SK-N-SH treated with all-trans-retinoic acid at 6 μM for 48 hours (cell line): Measurements from ENCODE around the gene MAP3K7CL.

ENCODE experiments used
- ATAC-seq: fragments of 200-7000 bp; cut with Tn5 transposase; 3 replicates; pipeline ENCODE4 v1.9.1; 2020; ENCODE audit warnings: mild to moderate bottlenecking, moderate library complexity
- ARNTL ChIP-seq: fragments of 450-650 bp; formaldehyde crosslinking; IDR thresholded peaks from 2 replicates; pipeline ENCODE4 v1.5.0; 2020; ENCODE audit warnings: low read depth, mild to moderate bottlenecking, moderate library complexity, borderline replicate concordance
- BACH2 ChIP-seq: fragments of 250-450 bp; sonication (Bioruptor Pico); IDR thresholded peaks from 2 replicates; pipeline ENCODE4 v1.9.0; 2021; ENCODE audit warnings: mild to moderate bottlenecking, borderline replicate concordance
- CSDC2 ChIP-seq: fragments of 250-450 bp; sonication (Bioruptor Pico); IDR thresholded peaks from 2 replicates; pipeline ENCODE4 v1.5.0; 2020; ENCODE audit warnings: mild to moderate bottlenecking, moderate library complexity
- ESRRG ChIP-seq: fragments of 250-450 bp; sonication (Bioruptor Pico); IDR thresholded peaks from 2 replicates; pipeline ENCODE4 v1.6.1; 2021; ENCODE audit warnings: mild to moderate bottlenecking
- GLIS3 ChIP-seq: fragments of 250-450 bp; sonication (Bioruptor Pico); IDR thresholded peaks from 2 replicates; pipeline ENCODE4 v1.5.0; 2020; ENCODE audit warnings: mild to moderate bottlenecking, moderate library complexity
- ISL1 ChIP-seq: fragments of 250-450 bp; sonication (Bioruptor Pico); IDR thresholded peaks from 2 replicates; pipeline ENCODE4 v2.1.2; 2022; ENCODE audit warnings: mild to moderate bottlenecking, moderate library complexity
- OSR1 ChIP-seq: fragments of 250-450 bp; sonication (Bioruptor Pico); IDR thresholded peaks from 2 replicates; pipeline ENCODE4 v1.8.0; 2022; ENCODE audit warnings: moderate library complexity, mild to moderate bottlenecking, inconsistent platforms
- PPARA ChIP-seq: fragments of 250-450 bp; sonication (Bioruptor Pico); IDR thresholded peaks from 2 replicates; pipeline ENCODE4 v1.5.0; 2020; ENCODE audit warnings: mild to moderate bottlenecking, borderline replicate concordance
- RARB ChIP-seq: fragments of 250-450 bp; sonication (Bioruptor Pico); IDR thresholded peaks from 2 replicates; pipeline ENCODE4 v1.8.0; 2021; ENCODE audit warnings: mild to moderate bottlenecking, moderate library complexity
- SNAI2 ChIP-seq: fragments of 250-450 bp; sonication (Bioruptor Pico); IDR thresholded peaks from 2 replicates; pipeline ENCODE4 v1.5.0; 2020; ENCODE audit warnings: mild to moderate bottlenecking, moderate library complexity
- TOX ChIP-seq: fragments of 250-450 bp; sonication (Bioruptor Pico); IDR thresholded peaks from 2 replicates; pipeline ENCODE4 v1.8.0; 2021; ENCODE audit warnings: mild to moderate bottlenecking, moderate library complexity, borderline replicate concordance
- ZC3H10 ChIP-seq: fragments of 250-450 bp; sonication (Bioruptor Pico); IDR thresholded peaks from 2 replicates; pipeline ENCODE4 v1.5.1; 2021; ENCODE audit warnings: mild to moderate bottlenecking, moderate library complexity
- ZFP3 ChIP-seq: fragments of 250-450 bp; sonication (Bioruptor Pico); IDR thresholded peaks from 2 replicates; pipeline ENCODE4 v1.5.0; 2020; ENCODE audit warnings: mild to moderate bottlenecking, moderate library complexity
- ZFP30 ChIP-seq: fragments of 450-650 bp; formaldehyde crosslinking; IDR thresholded peaks from 2 replicates; pipeline ENCODE4 v1.5.0; 2022; ENCODE audit warnings: mild to moderate bottlenecking, moderate library complexity
- ZNF8 ChIP-seq: fragments of 450-650 bp; formaldehyde crosslinking; IDR thresholded peaks from 2 replicates; pipeline ENCODE4 v1.5.0; 2020; ENCODE audit warnings: mild to moderate bottlenecking, moderate library complexity
- TF ChIP-seq, protein P1 (sequence below): fragments of 250-450 bp; sonication (Bioruptor Pico); IDR thresholded peaks from 2 replicates; pipeline ENCODE4 v1.5.1; 2021; ENCODE audit warnings: mild to moderate bottlenecking, moderate library complexity
- TF ChIP-seq, protein P2 (sequence below): fragments of 250-450 bp; sonication (Bioruptor Pico); IDR thresholded peaks from 2 replicates; pipeline ENCODE4 v1.8.0; 2021; ENCODE audit warnings: low read depth, mild to moderate bottlenecking, moderate library complexity, borderline replicate concordance
- TF ChIP-seq, protein P3 (sequence below): fragments of 250-450 bp; sonication (Bioruptor Pico); IDR thresholded peaks from 2 replicates; pipeline ENCODE4 v1.5.1; 2020; ENCODE audit warnings: low read depth, mild to moderate bottlenecking, moderate library complexity
- TF ChIP-seq, protein P4 (sequence below): fragments of 250-450 bp; sonication (Bioruptor Pico); IDR thresholded peaks from 2 replicates; pipeline ENCODE4 v1.5.0; 2020; ENCODE audit warnings: mild to moderate bottlenecking, moderate library complexity

Gene MAP3K7CL

DNA sequence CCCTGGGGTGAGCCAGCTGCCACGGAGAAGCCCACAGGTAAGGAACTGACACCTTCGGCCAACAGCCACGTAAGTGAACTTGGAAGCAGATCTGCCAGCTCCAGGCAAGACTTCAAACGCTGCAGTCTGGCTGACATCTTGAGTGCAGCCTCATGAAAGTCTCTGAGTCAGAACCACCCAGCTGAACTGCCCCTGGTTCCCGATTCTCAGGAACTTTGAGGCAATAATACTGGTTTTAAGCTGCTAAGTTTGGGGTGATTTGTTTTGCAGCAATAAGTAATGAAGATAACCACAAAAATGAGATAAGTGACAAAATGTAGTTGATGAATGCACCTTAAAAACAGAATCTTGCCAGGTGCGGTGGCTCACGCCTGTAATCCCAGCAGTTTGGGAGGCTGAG is 48.5 kb downstream of the MAP3K7CL start:
- no peak for ATAC-seq
- no peak for TF ChIP-seq ZFP30 (CRISPR knock-in tag)
- no peak for TF ChIP-seq ZNF8 (CRISPR knock-in tag)
- TF ChIP-seq CSDC2 (CRISPR knock-in tag) = no peak
- TF ChIP-seq SNAI2 = no peak
- TF ChIP-seq, protein P1, sequence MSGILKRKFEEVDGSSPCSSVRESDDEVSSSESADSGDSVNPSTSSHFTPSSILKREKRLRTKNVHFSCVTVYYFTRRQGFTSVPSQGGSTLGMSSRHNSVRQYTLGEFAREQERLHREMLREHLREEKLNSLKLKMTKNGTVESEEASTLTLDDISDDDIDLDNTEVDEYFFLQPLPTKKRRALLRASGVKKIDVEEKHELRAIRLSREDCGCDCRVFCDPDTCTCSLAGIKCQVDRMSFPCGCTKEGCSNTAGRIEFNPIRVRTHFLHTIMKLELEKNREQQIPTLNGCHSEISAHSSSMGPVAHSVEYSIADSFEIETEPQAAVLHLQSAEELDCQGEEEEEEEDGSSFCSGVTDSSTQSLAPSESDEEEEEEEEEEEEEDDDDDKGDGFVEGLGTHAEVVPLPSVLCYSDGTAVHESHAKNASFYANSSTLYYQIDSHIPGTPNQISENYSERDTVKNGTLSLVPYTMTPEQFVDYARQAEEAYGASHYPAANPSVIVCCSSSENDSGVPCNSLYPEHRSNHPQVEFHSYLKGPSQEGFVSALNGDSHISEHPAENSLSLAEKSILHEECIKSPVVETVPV = no peak
- TF ChIP-seq RARB (CRISPR knock-in tag) = no peak
- TF ChIP-seq ISL1 (CRISPR knock-in tag) = no peak
- TF ChIP-seq, protein P2, sequence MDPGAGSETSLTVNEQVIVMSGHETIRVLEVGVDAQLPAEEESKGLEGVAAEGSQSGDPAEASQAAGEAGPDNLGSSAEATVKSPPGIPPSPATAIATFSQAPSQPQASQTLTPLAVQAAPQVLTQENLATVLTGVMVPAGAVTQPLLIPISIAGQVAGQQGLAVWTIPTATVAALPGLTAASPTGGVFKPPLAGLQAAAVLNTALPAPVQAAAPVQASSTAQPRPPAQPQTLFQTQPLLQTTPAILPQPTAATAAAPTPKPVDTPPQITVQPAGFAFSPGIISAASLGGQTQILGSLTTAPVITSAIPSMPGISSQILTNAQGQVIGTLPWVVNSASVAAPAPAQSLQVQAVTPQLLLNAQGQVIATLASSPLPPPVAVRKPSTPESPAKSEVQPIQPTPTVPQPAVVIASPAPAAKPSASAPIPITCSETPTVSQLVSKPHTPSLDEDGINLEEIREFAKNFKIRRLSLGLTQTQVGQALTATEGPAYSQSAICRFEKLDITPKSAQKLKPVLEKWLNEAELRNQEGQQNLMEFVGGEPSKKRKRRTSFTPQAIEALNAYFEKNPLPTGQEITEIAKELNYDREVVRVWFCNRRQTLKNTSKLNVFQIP (CRISPR knock-in tag) = no peak
- TF ChIP-seq, all 23 proteins: peak for 0

DNA sequence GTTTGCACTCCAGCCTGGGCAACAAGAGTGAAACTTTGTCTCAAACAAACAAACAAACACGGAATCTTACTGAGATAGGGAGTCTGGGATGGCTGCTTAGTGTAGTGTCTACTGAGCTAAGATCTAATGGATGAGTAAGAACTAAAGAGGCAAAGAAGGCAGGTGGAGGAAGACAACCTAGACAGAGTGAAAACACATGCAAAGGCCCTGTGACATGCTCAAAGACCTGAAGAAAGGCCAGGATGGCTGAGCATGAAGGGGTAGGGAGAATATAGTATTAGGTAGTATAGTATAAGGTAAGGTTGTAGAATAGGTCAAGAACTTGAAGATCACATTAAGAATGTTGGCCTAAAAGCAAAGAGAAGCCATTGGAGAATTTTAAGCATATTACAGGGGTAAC is 49.1 kb downstream of the MAP3K7CL start:
- ATAC-seq = no peak
- no peak for TF ChIP-seq ZFP3 (CRISPR knock-in tag)
- TF ChIP-seq, protein P1 = no peak
- no peak for TF ChIP-seq GLIS3
- no peak for TF ChIP-seq PPARA
- TF ChIP-seq ZFP30 (CRISPR knock-in tag) = no peak
- no peak for TF ChIP-seq BACH2
- no peak for TF ChIP-seq ZC3H10 (CRISPR knock-in tag)
- TF ChIP-seq ARNTL = no peak
- no peak for TF ChIP-seq CSDC2 (CRISPR knock-in tag)
- TF ChIP-seq, protein P3, sequence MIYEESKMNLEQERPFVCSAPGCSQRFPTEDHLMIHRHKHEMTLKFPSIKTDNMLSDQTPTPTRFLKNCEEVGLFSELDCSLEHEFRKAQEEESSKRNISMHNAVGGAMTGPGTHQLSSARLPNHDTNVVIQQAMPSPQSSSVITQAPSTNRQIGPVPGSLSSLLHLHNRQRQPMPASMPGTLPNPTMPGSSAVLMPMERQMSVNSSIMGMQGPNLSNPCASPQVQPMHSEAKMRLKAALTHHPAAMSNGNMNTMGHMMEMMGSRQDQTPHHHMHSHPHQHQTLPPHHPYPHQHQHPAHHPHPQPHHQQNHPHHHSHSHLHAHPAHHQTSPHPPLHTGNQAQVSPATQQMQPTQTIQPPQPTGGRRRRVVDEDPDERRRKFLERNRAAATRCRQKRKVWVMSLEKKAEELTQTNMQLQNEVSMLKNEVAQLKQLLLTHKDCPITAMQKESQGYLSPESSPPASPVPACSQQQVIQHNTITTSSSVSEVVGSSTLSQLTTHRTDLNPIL = no peak
- TF ChIP-seq OSR1 (CRISPR knock-in tag) = no peak
- TF ChIP-seq, protein P4, sequence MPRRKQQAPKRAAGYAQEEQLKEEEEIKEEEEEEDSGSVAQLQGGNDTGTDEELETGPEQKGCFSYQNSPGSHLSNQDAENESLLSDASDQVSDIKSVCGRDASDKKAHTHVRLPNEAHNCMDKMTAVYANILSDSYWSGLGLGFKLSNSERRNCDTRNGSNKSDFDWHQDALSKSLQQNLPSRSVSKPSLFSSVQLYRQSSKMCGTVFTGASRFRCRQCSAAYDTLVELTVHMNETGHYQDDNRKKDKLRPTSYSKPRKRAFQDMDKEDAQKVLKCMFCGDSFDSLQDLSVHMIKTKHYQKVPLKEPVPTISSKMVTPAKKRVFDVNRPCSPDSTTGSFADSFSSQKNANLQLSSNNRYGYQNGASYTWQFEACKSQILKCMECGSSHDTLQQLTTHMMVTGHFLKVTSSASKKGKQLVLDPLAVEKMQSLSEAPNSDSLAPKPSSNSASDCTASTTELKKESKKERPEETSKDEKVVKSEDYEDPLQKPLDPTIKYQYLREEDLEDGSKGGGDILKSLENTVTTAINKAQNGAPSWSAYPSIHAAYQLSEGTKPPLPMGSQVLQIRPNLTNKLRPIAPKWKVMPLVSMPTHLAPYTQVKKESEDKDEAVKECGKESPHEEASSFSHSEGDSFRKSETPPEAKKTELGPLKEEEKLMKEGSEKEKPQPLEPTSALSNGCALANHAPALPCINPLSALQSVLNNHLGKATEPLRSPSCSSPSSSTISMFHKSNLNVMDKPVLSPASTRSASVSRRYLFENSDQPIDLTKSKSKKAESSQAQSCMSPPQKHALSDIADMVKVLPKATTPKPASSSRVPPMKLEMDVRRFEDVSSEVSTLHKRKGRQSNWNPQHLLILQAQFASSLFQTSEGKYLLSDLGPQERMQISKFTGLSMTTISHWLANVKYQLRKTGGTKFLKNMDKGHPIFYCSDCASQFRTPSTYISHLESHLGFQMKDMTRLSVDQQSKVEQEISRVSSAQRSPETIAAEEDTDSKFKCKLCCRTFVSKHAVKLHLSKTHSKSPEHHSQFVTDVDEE = no peak
- no peak for TF ChIP-seq SNAI2
- TF ChIP-seq ZNF8 (CRISPR knock-in tag) = no peak
- TF ChIP-seq RARB (CRISPR knock-in tag) = no peak
- TF ChIP-seq TOX (CRISPR knock-in tag) = no peak

DNA sequence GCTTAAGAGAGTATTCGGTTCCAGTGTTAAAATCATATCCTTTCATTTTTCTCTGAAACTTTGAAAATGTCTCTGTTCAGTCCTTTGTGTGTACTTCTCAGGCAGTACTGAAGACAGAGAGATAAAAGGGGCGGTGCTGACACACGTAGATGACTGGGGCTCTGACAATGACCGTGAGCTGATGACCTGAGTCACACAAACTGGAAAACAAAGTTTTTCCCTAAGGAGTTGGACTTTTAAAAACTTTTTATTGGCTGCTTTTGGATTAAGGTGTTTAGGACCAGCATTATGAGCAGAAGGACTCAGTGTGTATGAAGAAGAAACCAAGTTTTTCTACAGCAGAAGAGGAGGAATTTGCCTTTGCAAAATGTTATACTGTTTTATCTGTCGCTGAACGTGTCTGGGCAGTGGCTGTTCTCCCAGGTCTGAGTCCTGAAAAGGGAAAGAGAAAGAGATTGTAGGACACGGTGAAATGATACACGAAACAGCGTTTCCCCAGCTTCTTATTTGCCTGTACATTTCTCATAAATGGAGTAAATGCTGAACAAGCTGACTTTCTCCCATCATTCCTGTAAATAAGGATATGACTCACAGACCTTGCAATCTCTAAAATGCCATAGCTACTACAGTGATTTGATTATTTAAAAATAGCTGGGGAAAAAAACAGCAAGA is 51.5 kb downstream of the MAP3K7CL start:
- TF ChIP-seq ISL1 (CRISPR knock-in tag) (peak; percentile 60), SNAI2 (no peak)
- TF ChIP-seq, all 23 proteins: peak for 1
- peak; percentile 94 for ATAC-seq

DNA sequence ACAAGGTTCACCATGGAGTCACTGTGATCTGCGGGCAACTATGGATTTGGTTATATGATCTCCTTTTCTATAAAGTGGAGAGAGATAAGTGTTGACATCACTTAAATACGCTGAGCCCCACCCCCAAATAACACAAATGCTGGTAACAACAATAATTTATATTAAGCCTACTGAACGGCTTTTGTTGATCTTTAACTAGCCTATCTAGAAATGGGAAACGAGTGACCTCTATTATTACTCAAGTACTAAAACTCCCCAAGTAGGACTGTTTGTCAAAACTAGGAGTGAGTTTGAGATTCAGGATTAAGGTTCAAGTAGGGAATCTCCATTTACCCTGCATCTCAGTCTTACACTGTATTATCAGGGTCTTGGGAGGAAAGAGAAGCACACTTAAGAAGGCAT is 52.2 kb downstream of the MAP3K7CL start:
- peak; percentile 43 for ATAC-seq
- TF ChIP-seq SNAI2 = no peak
- TF ChIP-seq TOX (CRISPR knock-in tag) = no peak
- no peak for TF ChIP-seq RARB (CRISPR knock-in tag)
- TF ChIP-seq ZC3H10 (CRISPR knock-in tag) = no peak
- TF ChIP-seq, protein P3 = no peak
- TF ChIP-seq ESRRG = no peak
- TF ChIP-seq CSDC2 (CRISPR knock-in tag) = peak; percentile 56; the same call in 1 of the 2 replicates
- TF ChIP-seq ZFP30 (CRISPR knock-in tag) = no peak
